Karpas-422 (cell line): ENCODE data around the gene TVP23B. TPM values are rescaled to one million over a fixed set of nuclear protein-coding genes. Genes with fewer than 3 reads are reported as not detected.
"Not testable (repeated sequence)": the region's sequence is repeated elsewhere in the genome, so short reads cannot be mapped to it uniquely, and the experiment has no call there.

Experiments used
- DNase-seq: peaks from one replicate; pipeline ENCODE4 v3.0.0-alpha.2; 2015
- H2AFZ ChIP-seq: fragments of 200-600 bp; sonication (generic); 2 replicates; pipeline ENCODE4 v1.6.1; 2014; ENCODE audit warnings: antibody characterized with exemption, low read length, mixed read lengths
- H3K27ac ChIP-seq: fragments of 200-600 bp; sonication (generic); 2 replicates; pipeline ENCODE4 v1.5.1; 2014; ENCODE audit warnings: mild to moderate bottlenecking, low read length, moderate library complexity
- H3K27me3 ChIP-seq: fragments of 200-600 bp; sonication (generic); 2 replicates; pipeline ENCODE4 v1.6.1; 2014; ENCODE audit warnings: low read length, mixed read lengths
- H3K36me3 ChIP-seq: fragments of 200-600 bp; sonication (generic); 2 replicates; pipeline ENCODE4 v1.6.1; 2014; ENCODE audit warnings: low read length, mixed read lengths; ENCODE audit not compliant: insufficient read depth
- H3K4me1 ChIP-seq: fragments of 200-600 bp; sonication (generic); 2 replicates; pipeline ENCODE4 v1.6.1; 2014; ENCODE audit warnings: mild to moderate bottlenecking, low read length, mixed read lengths
- H3K4me2 ChIP-seq: fragments of 200-600 bp; sonication (generic); 2 replicates; pipeline ENCODE4 v1.6.1; 2014; ENCODE audit warnings: low read length, low read depth, mild to moderate bottlenecking; ENCODE audit not compliant: poor library complexity, severe bottlenecking
- H3K4me3 ChIP-seq: fragments of 200-600 bp; sonication (generic); 2 replicates; pipeline ENCODE4 v1.5.1; 2014; ENCODE audit warnings: mild to moderate bottlenecking, antibody characterized with exemption, low read length, mixed read lengths
- H3K79me2 ChIP-seq: fragments of 200-600 bp; sonication (generic); 2 replicates; pipeline ENCODE4 v1.6.1; 2014; ENCODE audit warnings: mild to moderate bottlenecking, low read length, mixed read lengths
- H3K9ac ChIP-seq: fragments of 200-600 bp; sonication (generic); 2 replicates; pipeline ENCODE4 v1.6.0; 2014; ENCODE audit warnings: low read length
- H3K9me2 ChIP-seq: fragments of 200-600 bp; sonication (generic), shearing (Covaris generic); replicated peaks from 2 replicates; pipeline ENCODE4 v1.6.0; 2014; ENCODE audit warnings: mild to moderate bottlenecking, low read length, moderate library complexity; ENCODE audit not compliant: insufficient read depth
- H3K9me3 ChIP-seq: fragments of 300-700, 200-600 bp; sonication (generic); 2 replicates; pipeline ENCODE4 v1.6.1; 2014; ENCODE audit warnings: low read length, mixed read lengths
- H4K20me1 ChIP-seq: fragments of 200-600 bp; sonication (generic); 2 replicates; pipeline ENCODE4 v1.6.1; 2014; ENCODE audit warnings: mild to moderate bottlenecking, antibody characterized with exemption, low read length, low read depth; ENCODE audit not compliant: insufficient read depth
- total RNA-seq: library from RNA; depleted of rRNA; stranded (reverse); fragments of >200 nt; shearing (Covaris generic); gene quantifications from 2 replicates; pipeline ENCODE4 v1.2.3, GENCODE V29; 2014; ENCODE audit warnings: low replicate concordance

Gene TVP23B
- total RNA-seq, 1 experiment from 2014 or later, result 26.8 TPM

- not testable (repeated sequence) for H3K79me2 ChIP-seq, H2AFZ ChIP-seq, H3K4me2 ChIP-seq, H3K36me3 ChIP-seq, H3K9me2 ChIP-seq, H3K4me3 ChIP-seq, DNase-seq, H3K27me3 ChIP-seq, H3K27ac ChIP-seq, H3K9ac ChIP-seq, H3K4me1 ChIP-seq, H3K9me3 ChIP-seq, H4K20me1 ChIP-seq
Observed at GRCh38 chr17:18747501-18747900, 33.5 kb upstream of the TVP23B start.

- not testable (repeated sequence) for H3K4me1 ChIP-seq, H3K4me3 ChIP-seq, H4K20me1 ChIP-seq, H3K4me2 ChIP-seq, H3K79me2 ChIP-seq, H3K27ac ChIP-seq, H3K9me2 ChIP-seq, DNase-seq, H2AFZ ChIP-seq, H3K36me3 ChIP-seq, H3K9me3 ChIP-seq, H3K9ac ChIP-seq, H3K27me3 ChIP-seq
Observed at GRCh38 chr17:18750242-18750641, 30.7 kb upstream of the TVP23B start.

GRCh38 chr17:18753829-18754409, 27.1 kb upstream of the TVP23B start:
- not testable (repeated sequence) for H3K4me1 ChIP-seq, H3K4me3 ChIP-seq, H2AFZ ChIP-seq, H3K9me2 ChIP-seq, H3K27ac ChIP-seq, H3K9ac ChIP-seq, H3K79me2 ChIP-seq, H3K36me3 ChIP-seq, H4K20me1 ChIP-seq, H3K9me3 ChIP-seq, H3K4me2 ChIP-seq, H3K27me3 ChIP-seq, DNase-seq

GRCh38 chr17:18755969-18756368, 25.0 kb upstream of the TVP23B start:
- H3K4me2 ChIP-seq, result not testable (repeated sequence)

GRCh38 chr17:18757368-18758044, 23.5 kb upstream of the TVP23B start:
- not testable (repeated sequence) for H3K9me3 ChIP-seq, H3K36me3 ChIP-seq, H3K9ac ChIP-seq, H3K27ac ChIP-seq, H3K79me2 ChIP-seq, H3K4me1 ChIP-seq, H3K4me2 ChIP-seq, H3K9me2 ChIP-seq, H3K4me3 ChIP-seq, H3K27me3 ChIP-seq, H4K20me1 ChIP-seq, DNase-seq, H2AFZ ChIP-seq

More at GRCh38 chr17:18755969-18756368, 25.0 kb upstream of the TVP23B start:
- not testable (repeated sequence) for H3K9me2 ChIP-seq, H4K20me1 ChIP-seq, H3K79me2 ChIP-seq, H3K4me3 ChIP-seq, DNase-seq, H2AFZ ChIP-seq, H3K36me3 ChIP-seq, H3K4me1 ChIP-seq, H3K9ac ChIP-seq, H3K27me3 ChIP-seq, H3K9me3 ChIP-seq, H3K27ac ChIP-seq

- H3K4me1 ChIP-seq, H4K20me1 ChIP-seq, H3K4me3 ChIP-seq: not testable (repeated sequence)
Observed at GRCh38 chr17:18758344-18758743, 22.6 kb upstream of the TVP23B start.

GRCh38 chr17:18760221-18760620, 20.8 kb upstream of the TVP23B start:
- H3K9me2 ChIP-seq, H3K27ac ChIP-seq, H3K4me2 ChIP-seq, H4K20me1 ChIP-seq, DNase-seq, H3K4me1 ChIP-seq, H3K27me3 ChIP-seq, H3K9ac ChIP-seq, H3K4me3 ChIP-seq, H3K79me2 ChIP-seq, H3K36me3 ChIP-seq, H3K9me3 ChIP-seq, H2AFZ ChIP-seq: not testable (repeated sequence)

More at GRCh38 chr17:18758344-18758743, 22.6 kb upstream of the TVP23B start:
- H3K27ac ChIP-seq, H3K9me3 ChIP-seq, H3K9me2 ChIP-seq, H3K36me3 ChIP-seq, H2AFZ ChIP-seq, DNase-seq, H3K27me3 ChIP-seq, H3K9ac ChIP-seq, H3K4me2 ChIP-seq, H3K79me2 ChIP-seq: not testable (repeated sequence)

GRCh38 chr17:18770572-18770971, 10.4 kb upstream of the TVP23B start:
- not testable (repeated sequence) for H4K20me1 ChIP-seq, H3K27me3 ChIP-seq, H3K9me3 ChIP-seq, H3K4me2 ChIP-seq, DNase-seq, H3K36me3 ChIP-seq, H3K79me2 ChIP-seq, H3K4me3 ChIP-seq, H3K27ac ChIP-seq, H3K9me2 ChIP-seq, H3K9ac ChIP-seq, H2AFZ ChIP-seq, H3K4me1 ChIP-seq
